Kidney (tissue), 14 donors: Measurements from ENCODE around the gene CRYZ. TPM values are rescaled to one million over a fixed set of nuclear protein-coding genes. Genes with fewer than 3 reads are reported as not detected.
"Not testable (repeated sequence)": the region's sequence is repeated elsewhere in the genome, so short reads cannot be mapped to it uniquely, and the experiment has no call there.

Source experiments
- DNase-seq, 5 donors: peaks; one replicate each; pipeline ENCODE4 v3.0.0-alpha.2; 2013 to 2020
- FAIRE-seq: peaks from 2 replicates; lab custom pipeline; 2012; peaks lifted over from hg19 to GRCh38; lab: Jason Lieb, UNC
- H3K27ac ChIP-seq, 2 donors: one replicate each; pipeline ENCODE4 v1.7.0; 2013; ENCODE audit warnings: low read depth in 2 of 2, low read length in 2 of 2, inconsistent platforms in 1 of 2
- H3K27me3 ChIP-seq: one replicate; pipeline ENCODE4 v1.7.1; 2013; ENCODE audit warnings: low read length, inconsistent platforms; ENCODE audit not compliant: control insufficient read depth, insufficient read depth
- H3K36me3 ChIP-seq, 3 donors: one replicate each; pipeline versions ENCODE4 v1.7.0 to v1.7.1; 2013; ENCODE audit warnings: low read length in 3 of 3, control low read depth in 1 of 3, inconsistent platforms in 1 of 3; ENCODE audit not compliant: insufficient read depth in 3 of 3, control insufficient read depth in 2 of 3
- H3K4me1 ChIP-seq, 3 donors: one replicate each; pipeline versions ENCODE4 v1.7.0 to v1.7.1; 2013; ENCODE audit warnings: low read length in 3 of 3, inconsistent platforms in 1 of 3, low read depth in 1 of 3; ENCODE audit not compliant: control insufficient read depth in 2 of 3, insufficient read depth in 2 of 3
- H3K4me3 ChIP-seq, 3 donors: one replicate each; pipeline versions ENCODE4 v1.7.0 to v1.8.1; 2013; ENCODE audit warnings: low read length in 3 of 3, control low read depth in 1 of 3, inconsistent platforms in 1 of 3
- H3K9ac ChIP-seq, 3 donors: one replicate each; pipeline versions ENCODE4 v1.7.0 to v1.7.1; 2013; ENCODE audit warnings: low read length in 3 of 3, control low read depth in 1 of 3, inconsistent platforms in 1 of 3
- H3K9me3 ChIP-seq, 3 donors: one replicate each; pipeline versions ENCODE4 v1.7.0 to v1.7.1; 2013; ENCODE audit warnings: low read length in 3 of 3, control low read depth in 1 of 3, inconsistent platforms in 1 of 3; ENCODE audit not compliant: control insufficient read depth in 2 of 3, insufficient read depth in 1 of 3
- intact Hi-C: fragments of 100-400 bp; cut with DNase I; formaldehyde crosslinking; loops from one replicate; pipeline ENCODE4 v1.11.1; 2022
- polyA plus RNA-seq: library from polyadenylated mRNA; stranded (reverse); fragments of 350-450 nt; fragmentation: Illumina TruSeq; extraction: RNeasy Lipid Tissue Mini Kit (QIAGEN cat#74804); gene quantifications from one replicate; pipeline ENCODE4 v1.2.3, GENCODE V29; 2014; ENCODE audit warnings: low read depth, low replicate concordance; ENCODE audit not compliant: insufficient read depth
- total RNA-seq: library from RNA; stranded (reverse); fragmentation: NEBNext Ultra II Directional; extraction: Animal tissue kit (Norgen Biotek cat#: 25700); gene quantifications from one replicate; pipeline ENCODE4 v1.2.1, GENCODE V29; 2021
- TF ChIP-seq, protein P1 (sequence below): IDR thresholded peaks from 3 replicates; pipeline ENCODE4 v1.5.1; 2012; ENCODE audit warnings: mild to moderate bottlenecking, moderate library complexity, borderline replicate concordance; ENCODE audit not compliant: insufficient read depth; ENCODE audit errors: extremely low read depth
- donor health status: control.
- donor health status: control.
- donor health status: control.
- donor health status: control.
- donor health status: control.
- donor health status: DM: yes; HTN: yes; CAD: no.
- donor health status: Normal renal cell carcinoma (clear cell type).

CRYZ gene
- total and polyA plus RNA-seq, 2 donors from 2014 or later: 160 to 207 TPM

DNA sequence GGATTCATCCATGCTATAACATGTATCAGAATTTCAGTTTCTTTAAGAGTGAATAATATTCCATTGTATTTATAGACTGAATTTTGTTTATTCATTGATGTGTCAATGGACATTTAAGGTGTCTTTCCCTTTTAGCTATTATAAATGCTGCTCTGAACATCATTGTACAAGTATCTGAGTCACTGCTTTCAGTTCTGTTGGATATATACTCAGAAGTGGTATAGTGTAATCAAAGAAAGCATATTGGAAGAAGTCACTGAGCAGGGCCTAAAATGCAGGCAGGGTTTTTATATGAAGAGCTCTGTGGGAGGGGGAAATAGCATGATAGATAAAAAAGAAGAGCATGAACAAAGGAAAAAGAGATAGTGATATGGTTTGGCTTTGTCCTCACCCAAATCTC is 22.6 kb upstream of the CRYZ start:
- Histone ChIP-seq H3K27me3 (no peaks in the 10 kb centered on the region), H3K36me3 (peaks cover 5 to 28% (median 16%) of the 10 kb centered on the region in 3 donors), H3K9ac (no peak overlapping the region), H3K27ac (no peak overlapping the region), H3K4me1 (no peaks in the 10 kb centered on the region), H3K4me3 (no peak overlapping the region), H3K9me3 (no peaks in the 10 kb centered on the region)
- DNase-seq (no peak), FAIRE-seq (no peak)
- intact Hi-C loops: no loop called here
- TF ChIP-seq, protein P1, sequence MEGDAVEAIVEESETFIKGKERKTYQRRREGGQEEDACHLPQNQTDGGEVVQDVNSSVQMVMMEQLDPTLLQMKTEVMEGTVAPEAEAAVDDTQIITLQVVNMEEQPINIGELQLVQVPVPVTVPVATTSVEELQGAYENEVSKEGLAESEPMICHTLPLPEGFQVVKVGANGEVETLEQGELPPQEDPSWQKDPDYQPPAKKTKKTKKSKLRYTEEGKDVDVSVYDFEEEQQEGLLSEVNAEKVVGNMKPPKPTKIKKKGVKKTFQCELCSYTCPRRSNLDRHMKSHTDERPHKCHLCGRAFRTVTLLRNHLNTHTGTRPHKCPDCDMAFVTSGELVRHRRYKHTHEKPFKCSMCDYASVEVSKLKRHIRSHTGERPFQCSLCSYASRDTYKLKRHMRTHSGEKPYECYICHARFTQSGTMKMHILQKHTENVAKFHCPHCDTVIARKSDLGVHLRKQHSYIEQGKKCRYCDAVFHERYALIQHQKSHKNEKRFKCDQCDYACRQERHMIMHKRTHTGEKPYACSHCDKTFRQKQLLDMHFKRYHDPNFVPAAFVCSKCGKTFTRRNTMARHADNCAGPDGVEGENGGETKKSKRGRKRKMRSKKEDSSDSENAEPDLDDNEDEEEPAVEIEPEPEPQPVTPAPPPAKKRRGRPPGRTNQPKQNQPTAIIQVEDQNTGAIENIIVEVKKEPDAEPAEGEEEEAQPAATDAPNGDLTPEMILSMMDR: no peak

DNA sequence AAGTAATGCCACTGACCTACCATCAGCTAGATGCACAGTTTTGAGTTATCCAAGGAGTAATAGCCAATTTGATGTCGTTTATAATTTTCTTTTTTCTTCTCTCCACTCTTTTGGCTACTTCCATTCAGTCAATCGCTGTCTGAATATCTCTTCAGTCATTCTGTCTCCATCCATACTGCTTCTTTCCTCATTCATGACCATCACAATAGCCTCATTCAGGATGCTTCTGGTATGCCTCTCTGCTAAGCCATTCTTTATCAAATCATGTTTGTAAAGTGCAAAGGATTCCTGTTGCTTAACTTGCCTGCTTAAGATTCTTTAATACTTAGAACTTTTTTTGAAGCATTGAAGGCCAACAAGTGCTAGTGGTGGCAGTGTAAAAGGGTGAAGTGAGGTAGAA is 20.3 kb upstream of the CRYZ start:
- Histone ChIP-seq H3K4me1 (no peaks in the 10 kb centered on the region), H3K9me3 (no peaks in the 10 kb centered on the region), H3K27me3 (no peaks in the 10 kb centered on the region), H3K36me3 (peaks cover 5 to 28% (median 16%) of the 10 kb centered on the region in 3 donors), H3K9ac (no peak overlapping the region), H3K27ac (no peak overlapping the region), H3K4me3 (no peak overlapping the region)
- intact Hi-C loops: no loop called here
- FAIRE-seq (no peak), DNase-seq (no peak)
- TF ChIP-seq, protein P1: no peak

DNA sequence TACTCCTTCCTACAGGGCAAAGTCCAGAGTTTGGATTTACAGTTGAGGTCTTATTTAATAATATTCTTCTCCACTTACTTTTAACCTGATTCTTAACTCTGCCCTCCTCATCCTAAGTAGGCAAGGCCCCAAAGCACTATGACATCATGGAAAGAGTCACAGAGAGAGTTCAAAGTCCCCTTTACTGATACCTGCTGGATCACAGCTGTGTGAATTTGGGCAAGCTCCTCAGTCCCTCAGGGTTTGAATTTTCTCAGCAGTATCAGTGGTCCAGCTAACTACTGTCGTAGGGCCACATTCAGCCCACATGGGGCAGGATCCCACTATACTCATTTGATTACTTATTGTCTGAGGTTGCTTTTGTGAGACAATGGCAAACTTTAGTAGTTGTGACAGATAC is 16.1 kb upstream of the CRYZ start:
- TF ChIP-seq, protein P1: no peak
- intact Hi-C loops: no loop called here
- peak in 1 of 5 donors; percentile 33 for DNase-seq
- Histone ChIP-seq H3K27me3 (no peaks in the 10 kb centered on the region), H3K9ac (no peak overlapping the region), H3K9me3 (no peaks in the 10 kb centered on the region), H3K27ac (no peak overlapping the region), H3K36me3 (peaks cover 2 to 18% (median 8%) of the 10 kb centered on the region in 3 donors), H3K4me3 (no peak overlapping the region), H3K4me1 (no peaks in the 10 kb centered on the region)
- no peak for FAIRE-seq

DNA sequence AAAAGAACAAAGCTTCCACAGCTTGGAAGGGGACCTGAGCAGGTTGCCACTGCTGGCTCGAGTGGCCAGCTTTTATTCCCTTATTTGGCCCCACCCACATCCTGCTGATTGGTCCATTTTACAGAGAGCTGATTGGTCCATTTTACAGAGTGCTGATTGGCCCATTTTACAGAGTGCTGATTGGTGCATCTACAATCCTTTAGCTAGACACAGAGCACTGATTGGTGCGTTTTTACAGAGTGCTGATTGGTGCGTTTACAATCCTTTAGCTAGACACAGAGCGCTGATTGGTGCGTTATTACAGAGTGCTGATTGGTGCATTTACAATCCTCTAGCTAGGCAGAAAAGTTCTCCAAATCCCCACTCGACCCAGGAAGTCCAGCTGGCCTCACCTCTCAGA is 12.4 kb upstream of the CRYZ start:
- not testable (repeated sequence) for H3K36me3 ChIP-seq, FAIRE-seq

DNA sequence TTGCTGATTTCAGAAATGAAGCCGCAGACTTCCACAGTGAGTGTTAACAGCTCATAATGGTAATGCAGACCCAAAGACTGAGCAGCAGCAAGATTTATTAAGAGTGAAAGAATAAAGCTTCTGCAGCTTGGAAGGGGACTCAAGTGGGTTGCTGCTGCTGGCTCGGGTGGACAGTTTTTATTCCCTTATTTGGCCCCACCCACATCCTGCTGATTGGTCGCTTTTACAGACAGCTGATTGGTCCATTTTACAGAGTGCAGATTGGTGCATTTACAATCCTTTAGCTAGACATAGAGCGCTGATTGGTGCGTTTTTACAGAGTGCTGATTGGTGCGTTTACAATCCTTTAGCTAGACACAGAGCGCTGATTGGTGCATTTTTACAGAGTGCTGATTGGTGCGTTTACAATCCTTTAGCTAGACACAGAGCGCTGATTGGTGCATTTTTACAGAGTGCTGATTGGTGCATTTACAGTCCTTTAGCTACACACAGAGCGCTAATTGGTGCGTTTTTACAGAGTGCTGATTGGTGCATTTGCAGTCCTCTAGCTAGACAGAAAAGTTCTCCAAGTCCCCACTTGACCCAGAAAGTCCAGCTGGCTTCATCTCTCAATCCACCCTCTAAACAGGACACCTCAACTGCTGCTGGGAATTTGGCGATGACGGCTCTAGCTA is 7.6 kb upstream of the CRYZ start:
- H3K27me3 ChIP-seq, H3K9me3 ChIP-seq, H3K9ac ChIP-seq, DNase-seq, H3K4me3 ChIP-seq, FAIRE-seq, H3K27ac ChIP-seq, intact Hi-C loops, H3K4me1 ChIP-seq: not testable (repeated sequence)
- peaks cover 8 to 13% (median 9%) of the 10 kb centered on the region in 3 donors for H3K36me3 ChIP-seq

More for the DNA sequence above, 12.4 kb upstream of the CRYZ start:
- H3K27ac ChIP-seq, H3K4me1 ChIP-seq, DNase-seq, H3K9me3 ChIP-seq, H3K9ac ChIP-seq, H3K27me3 ChIP-seq, intact Hi-C loops, H3K4me3 ChIP-seq: not testable (repeated sequence)
